CD4-positive, CD25-positive, alpha-beta regulatory T cell (primary cell): ENCODE measurements around the gene TTC4. TPM values are rescaled to one million over a fixed set of nuclear protein-coding genes. Genes with fewer than 3 reads are reported as not detected.

ENCODE experiments used
- ATAC-seq, 2 donors: fragments of 150-1000 bp; cut with Tn5 transposase; one replicate each; pipeline ENCODE4 v1.10.0; 2021; ENCODE audit warnings: low read depth in 2 of 2, moderate number of reproducible peaks in 2 of 2, moderate library complexity in 1 of 2
- DNase-seq, 3 donors: peaks; one replicate each; pipeline versions ENCODE4 v3.0.0 to v3.0.0-alpha.2; 2012 to 2022; ENCODE audit warnings: mixed read lengths in 1 of 3
- H3K27ac ChIP-seq: one replicate; pipeline ENCODE4 v1.7.0; 2013; ENCODE audit warnings: mild to moderate bottlenecking, low read length; ENCODE audit not compliant: insufficient read depth, poor library complexity, severe bottlenecking
- H3K27me3 ChIP-seq: one replicate; pipeline ENCODE4 v1.7.0; 2013; ENCODE audit warnings: low read length; ENCODE audit not compliant: control insufficient read depth, insufficient read depth
- H3K36me3 ChIP-seq: one replicate; pipeline ENCODE4 v1.7.0; 2013; ENCODE audit warnings: mild to moderate bottlenecking, low read length, moderate library complexity; ENCODE audit not compliant: control insufficient read depth, insufficient read depth
- H3K4me1 ChIP-seq: 2 replicates; pipeline ENCODE4 v1.7.0; 2013; ENCODE audit warnings: mild to moderate bottlenecking, low read length; ENCODE audit not compliant: insufficient read depth, control insufficient read depth, poor library complexity, severe bottlenecking
- H3K4me3 ChIP-seq: one replicate; pipeline ENCODE4 v1.7.0; 2013; ENCODE audit warnings: low read depth, mild to moderate bottlenecking, low read length, moderate library complexity
- H3K9me3 ChIP-seq, 2 experiments: 1 replicate in 1 of 2; 2 replicates in 1 of 2; pipeline ENCODE4 v1.7.0; 2013; ENCODE audit warnings: low read length in 2 of 2, mild to moderate bottlenecking in 1 of 2, moderate library complexity in 1 of 2; ENCODE audit not compliant: control insufficient read depth in 2 of 2
- H3K27ac Mint-ChIP-seq, 3 donors: one replicate each; pipeline ENCODE4 v1.8.0; 2020 to 2022; ENCODE audit warnings: mild to moderate bottlenecking in 3 of 3, mixed read lengths in 3 of 3, moderate library complexity in 2 of 3
- H3K27me3 Mint-ChIP-seq: one replicate; pipeline ENCODE4 v1.8.0; 2022; ENCODE audit warnings: mild to moderate bottlenecking, mixed read lengths
- H3K36me3 Mint-ChIP-seq: one replicate; pipeline ENCODE4 v1.8.0; 2020; ENCODE audit warnings: mixed read lengths
- H3K4me1 Mint-ChIP-seq, 4 donors: one replicate each; pipeline ENCODE4 v1.8.0; 2020 to 2022; ENCODE audit warnings: mixed read lengths in 4 of 4, mild to moderate bottlenecking in 1 of 4
- H3K4me3 Mint-ChIP-seq, 4 donors: one replicate each; pipeline ENCODE4 v1.8.0; 2020 to 2022; ENCODE audit warnings: mild to moderate bottlenecking in 4 of 4, mixed read lengths in 4 of 4, moderate library complexity in 3 of 4
- H3K9me3 Mint-ChIP-seq, 7 donors: one replicate each; pipeline ENCODE4 v1.8.0; 2020 to 2022; ENCODE audit warnings: mixed read lengths in 7 of 7, mild to moderate bottlenecking in 3 of 7, moderate library complexity in 2 of 7
- polyA plus RNA-seq, 4 donors: library from polyadenylated mRNA; unstranded; fragments of 300-500 nt; fragmentation: Illumina TruSeq; gene quantifications; one replicate each; pipeline ENCODE4 v1.2.3, GENCODE V29; 2021
- total RNA-seq: library from RNA; stranded (reverse); gene quantifications from one replicate; pipeline ENCODE4 v1.2.3, GENCODE V29; 2022

Gene TTC4
- total and polyA plus RNA-seq, 5 donors from 2014 or later, result 7.7 to 27.1 (median 20.9) TPM

DNA sequence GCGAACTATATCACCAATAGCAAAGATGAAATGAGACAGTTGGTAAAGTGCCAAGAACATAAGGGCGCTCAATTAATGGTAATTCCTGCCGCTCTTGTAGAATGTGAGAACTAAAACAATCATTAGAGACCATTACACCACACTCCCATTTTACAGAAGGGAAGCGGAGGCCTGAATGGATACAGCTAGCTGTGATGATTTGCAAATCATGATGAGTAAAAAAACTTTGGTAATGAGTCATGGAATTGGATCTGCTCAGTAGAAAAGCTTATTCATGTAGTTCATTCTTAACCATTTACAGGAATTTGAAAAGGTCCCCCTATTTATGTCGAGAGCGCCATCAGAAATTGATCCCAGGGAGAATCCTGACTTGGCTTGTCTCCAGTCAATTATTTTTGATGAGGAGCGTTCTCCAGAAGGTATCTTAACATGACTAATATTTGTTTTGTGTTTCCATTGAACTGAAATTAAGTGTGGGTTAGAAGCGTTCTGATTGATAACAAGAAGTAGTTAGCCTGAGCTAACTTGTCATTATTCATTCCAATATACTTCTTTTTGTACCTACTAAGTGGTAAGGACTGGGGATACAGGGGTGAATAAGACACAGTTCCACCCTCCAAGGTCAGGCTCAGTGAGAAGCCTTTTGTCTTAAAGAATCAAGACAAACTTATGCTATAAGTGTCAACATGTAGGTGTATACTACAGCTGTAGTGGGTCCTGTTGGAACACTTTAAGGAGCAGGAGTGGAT is 812 bp downstream of the TTC4 start:
- Mint-ChIP-seq H3K4me1 (peaks cover 24 to 38% (median 29%) of the 10 kb centered on the region in 4 donors), H3K4me3 (peak overlapping the region; percentile 79 to 96 (median 90)), H3K27me3 (no peaks in the 10 kb centered on the region), H3K9me3 (no peaks in the 10 kb centered on the region), H3K36me3 (peaks cover 14% of the 10 kb centered on the region), H3K27ac (peak overlapping the region; percentile 73 to 89 (median 84))
- peaks cover 34% of the 10 kb centered on the region for H3K36me3 ChIP-seq
- DNase-seq (peak in 1 of 3 donors; percentile 0), ATAC-seq (no peak)
- H3K4me1 ChIP-seq, result peaks cover 17% of the 10 kb centered on the region
- H3K27ac ChIP-seq, result peak overlapping the region; percentile 72
- H3K27me3 ChIP-seq, result no peaks in the 10 kb centered on the region
- H3K4me3 ChIP-seq, result peak overlapping the region; percentile 88
- H3K9me3 ChIP-seq, result no peaks in the 10 kb centered on the region

DNA sequence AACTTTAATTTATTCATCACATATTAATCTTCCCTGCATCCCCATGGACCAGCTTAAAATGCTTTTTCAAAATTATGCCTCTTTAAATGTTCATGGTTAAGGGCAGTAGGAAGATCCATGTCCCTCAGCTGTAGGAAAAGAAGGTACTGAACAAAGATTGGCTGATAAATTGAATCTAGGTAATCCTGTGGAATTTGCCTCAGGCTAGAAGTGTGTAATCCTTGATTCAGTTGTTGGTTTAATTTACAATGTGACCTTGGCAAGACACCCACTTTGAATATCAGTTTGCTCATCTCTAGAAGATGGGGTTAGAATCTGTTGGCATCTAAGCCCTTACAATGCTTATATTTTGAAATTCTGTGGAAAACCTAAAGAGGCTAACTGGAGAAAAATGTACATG is 6.1 kb downstream of the TTC4 start:
- peaks cover 4% of the 10 kb centered on the region for H3K4me1 ChIP-seq
- no peak for DNase-seq
- Mint-ChIP-seq H3K27me3 (no peaks in the 10 kb centered on the region), H3K4me1 (peaks cover 18 to 24% (median 21%) of the 10 kb centered on the region in 4 donors), H3K36me3 (peaks cover 56% of the 10 kb centered on the region), H3K9me3 (peaks cover 0 to 4% (median 0%) of the 10 kb centered on the region in 7 donors), H3K27ac (peak overlapping the region in 1 of 3 donors; percentile 34), H3K4me3 (no peak overlapping the region)
- no peaks in the 10 kb centered on the region for H3K27me3 ChIP-seq
- ATAC-seq, result no peak
- H3K9me3 ChIP-seq, result peaks cover 0 to 2% of the 10 kb centered on the region in 2 experiments
- H3K36me3 ChIP-seq, result peaks cover 82% of the 10 kb centered on the region
- H3K4me3 ChIP-seq, result no peak overlapping the region
- H3K27ac ChIP-seq, result no peak overlapping the region

DNA sequence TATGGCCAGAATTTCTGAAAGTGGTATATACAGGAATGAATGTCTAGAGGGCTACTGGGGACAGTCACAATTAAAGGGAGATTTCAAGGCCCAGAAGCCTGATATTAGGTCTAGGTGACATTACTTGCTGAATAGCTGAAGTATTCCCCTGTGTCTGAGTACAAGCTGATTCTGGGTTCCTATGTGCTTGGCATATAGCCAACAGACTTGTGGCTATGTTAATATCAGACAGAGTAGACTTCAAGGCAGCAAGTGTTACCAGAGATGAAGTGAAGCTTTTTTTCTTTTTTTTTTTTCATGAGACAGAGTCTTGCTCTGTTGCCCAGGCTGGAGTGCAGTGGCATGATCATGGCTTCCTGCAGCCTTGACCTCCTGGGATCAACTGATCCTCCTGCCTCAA is 8.3 kb downstream of the TTC4 start:
- DNase-seq (no peak), ATAC-seq (no peak)
- H3K36me3 ChIP-seq, result peaks cover 91% of the 10 kb centered on the region
- H3K9me3 Mint-ChIP-seq, result peaks cover 0 to 4% (median 0%) of the 10 kb centered on the region in 7 donors
- H3K4me3 Mint-ChIP-seq, result no peak overlapping the region
- H3K9me3 ChIP-seq, result peaks cover 0 to 2% of the 10 kb centered on the region in 2 experiments
- H3K27me3 Mint-ChIP-seq, result no peaks in the 10 kb centered on the region
- no peak overlapping the region for H3K27ac ChIP-seq
- H3K4me1 ChIP-seq, result no peaks in the 10 kb centered on the region
- H3K4me1 Mint-ChIP-seq, result peaks cover 5 to 16% (median 12%) of the 10 kb centered on the region in 4 donors
- no peak overlapping the region for H3K27ac Mint-ChIP-seq
- H3K36me3 Mint-ChIP-seq, result peaks cover 63% of the 10 kb centered on the region
- H3K4me3 ChIP-seq, result no peak overlapping the region
- H3K27me3 ChIP-seq, result no peaks in the 10 kb centered on the region

DNA sequence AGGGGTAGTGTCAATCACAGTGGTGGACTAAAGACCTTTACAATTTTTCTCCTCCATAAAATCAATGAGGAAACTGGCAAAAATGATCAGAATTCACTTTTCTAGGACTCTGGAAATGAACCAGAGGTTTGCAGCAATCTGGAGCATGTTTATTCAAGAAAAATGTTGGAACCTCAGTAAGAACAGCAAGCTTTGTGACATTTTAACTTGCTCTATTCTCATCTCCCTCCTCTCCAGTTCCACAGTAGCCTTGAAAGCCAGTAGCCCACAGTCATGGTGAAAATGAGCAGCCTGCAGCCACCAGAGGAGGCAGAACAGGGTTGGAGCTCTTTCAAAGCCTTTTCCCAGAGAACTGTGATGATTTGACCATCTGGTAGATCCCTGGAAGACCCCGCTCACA is 9.1 kb downstream of the TTC4 start:
- Mint-ChIP-seq H3K27ac (no peak overlapping the region), H3K27me3 (no peaks in the 10 kb centered on the region), H3K4me3 (no peak overlapping the region), H3K9me3 (peaks cover 0 to 4% (median 0%) of the 10 kb centered on the region in 7 donors), H3K4me1 (peaks cover 0 to 10% (median 8%) of the 10 kb centered on the region in 4 donors), H3K36me3 (peaks cover 69% of the 10 kb centered on the region)
- H3K36me3 ChIP-seq, result peaks cover 91% of the 10 kb centered on the region
- peaks cover 0 to 2% of the 10 kb centered on the region in 2 experiments for H3K9me3 ChIP-seq
- ATAC-seq (no peak), DNase-seq (no peak)
- no peaks in the 10 kb centered on the region for H3K4me1 ChIP-seq
- no peak overlapping the region for H3K4me3 ChIP-seq
- H3K27me3 ChIP-seq, result no peaks in the 10 kb centered on the region
- H3K27ac ChIP-seq, result no peak overlapping the region

DNA sequence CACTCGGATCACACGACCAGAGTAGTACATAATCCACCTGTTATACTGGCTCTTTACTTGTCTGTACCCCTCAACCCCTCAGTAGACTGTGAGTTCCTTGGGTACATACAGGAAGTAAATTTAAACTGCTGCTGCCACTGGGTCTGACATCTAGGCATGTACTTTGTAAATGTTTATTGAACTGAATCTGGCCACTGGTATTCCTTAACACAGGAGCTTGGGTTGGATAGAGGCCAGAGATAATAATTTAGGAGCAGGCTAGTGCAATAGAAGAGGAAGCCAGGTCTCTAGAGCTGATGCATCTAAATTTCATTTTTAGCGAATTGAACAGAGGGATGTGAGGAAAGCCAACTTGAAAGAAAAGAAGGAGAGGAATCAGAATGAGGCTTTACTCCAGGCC is 12.4 kb downstream of the TTC4 start:
- H3K27me3 ChIP-seq, result no peaks in the 10 kb centered on the region
- Mint-ChIP-seq H3K27ac (peak overlapping the region in 1 of 3 donors; percentile 23), H3K27me3 (no peaks in the 10 kb centered on the region), H3K9me3 (peaks cover 0 to 4% (median 0%) of the 10 kb centered on the region in 7 donors), H3K4me1 (peaks cover 0 to 10% (median 2%) of the 10 kb centered on the region in 4 donors), H3K36me3 (peaks cover 68% of the 10 kb centered on the region), H3K4me3 (no peak overlapping the region)
- no peak overlapping the region for H3K4me3 ChIP-seq
- H3K4me1 ChIP-seq, result no peaks in the 10 kb centered on the region
- peaks cover 0 to 2% of the 10 kb centered on the region in 2 experiments for H3K9me3 ChIP-seq
- no peak overlapping the region for H3K27ac ChIP-seq
- H3K36me3 ChIP-seq, result peaks cover 88% of the 10 kb centered on the region
- no peak for ATAC-seq
- no peak for DNase-seq

DNA sequence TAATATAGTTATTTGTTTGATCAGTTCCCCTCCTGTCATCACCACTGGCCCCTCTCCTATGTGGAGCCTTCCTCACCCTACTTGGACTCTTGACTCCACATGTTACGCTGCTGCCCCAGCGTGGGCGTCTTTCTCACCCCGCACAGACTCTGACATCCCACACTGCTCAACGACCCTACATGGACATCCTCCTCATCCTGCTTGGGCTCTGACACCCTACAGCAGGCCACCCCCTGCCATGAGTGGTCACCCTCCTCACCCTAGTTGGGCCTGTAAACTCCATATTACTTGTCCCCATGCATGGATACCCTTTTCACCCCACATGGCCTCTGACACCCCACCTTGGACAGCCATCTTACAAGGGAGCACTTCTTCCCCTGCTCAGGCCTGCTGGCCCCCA is 21.0 kb downstream of the TTC4 start:
- Mint-ChIP-seq H3K27me3 (no peaks in the 10 kb centered on the region), H3K27ac (peak overlapping the region in 1 of 3 donors; percentile 33), H3K9me3 (no peaks in the 10 kb centered on the region), H3K4me1 (peaks cover 0 to 12% (median 5%) of the 10 kb centered on the region in 4 donors), H3K36me3 (peaks cover 54% of the 10 kb centered on the region), H3K4me3 (no peak overlapping the region)
- H3K27ac ChIP-seq, result no peak overlapping the region
- no peaks in the 10 kb centered on the region for H3K27me3 ChIP-seq
- H3K4me3 ChIP-seq, result no peak overlapping the region
- DNase-seq (no peak), ATAC-seq (no peak)
- no peaks in the 10 kb centered on the region for H3K9me3 ChIP-seq
- no peaks in the 10 kb centered on the region for H3K4me1 ChIP-seq
- peaks cover 71% of the 10 kb centered on the region for H3K36me3 ChIP-seq

DNA sequence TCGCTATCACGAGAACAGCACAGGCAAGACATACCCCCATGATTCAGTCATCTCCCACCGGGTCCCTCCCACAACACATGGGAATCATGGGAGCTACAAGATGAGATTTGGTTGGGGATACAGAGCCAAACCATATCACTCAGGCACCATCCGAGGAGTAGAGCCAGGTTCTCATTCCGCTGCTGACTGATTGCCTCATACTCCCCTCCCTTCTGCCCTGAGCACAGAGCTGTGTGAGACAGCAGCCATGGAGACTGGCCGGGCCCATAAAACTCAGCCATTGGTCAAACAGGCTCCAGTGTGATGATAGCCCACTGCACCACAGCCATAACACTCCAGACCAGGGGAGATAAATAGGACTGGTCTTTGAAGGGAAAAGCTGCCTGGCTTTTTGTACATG is 22.6 kb downstream of the TTC4 start:
- Histone ChIP-seq H3K27ac (no peak overlapping the region), H3K27me3 (no peaks in the 10 kb centered on the region), H3K36me3 (peaks cover 75% of the 10 kb centered on the region), H3K4me3 (no peak overlapping the region), H3K9me3 (no peaks in the 10 kb centered on the region), H3K4me1 (no peaks in the 10 kb centered on the region)
- Mint-ChIP-seq H3K27ac (no peak overlapping the region), H3K9me3 (no peaks in the 10 kb centered on the region), H3K27me3 (no peaks in the 10 kb centered on the region), H3K36me3 (peaks cover 59% of the 10 kb centered on the region), H3K4me3 (no peak overlapping the region), H3K4me1 (peaks cover 0 to 12% (median 5%) of the 10 kb centered on the region in 4 donors)
- ATAC-seq (no peak), DNase-seq (no peak)

DNA sequence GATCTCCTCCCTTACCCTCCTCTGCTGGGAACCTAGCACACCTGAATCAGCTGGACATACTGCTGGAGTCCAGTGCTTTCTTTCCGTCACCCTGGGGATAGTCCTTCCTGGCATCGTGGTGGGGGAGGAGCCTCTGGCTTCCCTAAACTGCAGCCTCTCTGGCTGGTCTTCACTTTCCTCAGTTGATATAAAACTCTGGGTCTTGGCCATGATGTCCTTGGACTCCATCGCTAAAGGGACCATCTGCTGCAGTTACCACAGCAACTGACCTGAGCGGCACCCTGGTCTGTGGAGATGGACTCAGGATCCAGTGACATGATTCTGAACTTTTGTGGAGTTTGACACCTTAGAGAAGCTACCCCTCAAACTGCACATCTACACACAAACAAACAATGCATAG is 25.9 kb downstream of the TTC4 start:
- no peak for ATAC-seq
- Histone ChIP-seq H3K36me3 (peaks cover 70% of the 10 kb centered on the region), H3K9me3 (no peaks in the 10 kb centered on the region), H3K27ac (no peak overlapping the region), H3K4me3 (no peak overlapping the region), H3K27me3 (no peaks in the 10 kb centered on the region), H3K4me1 (no peaks in the 10 kb centered on the region)
- peaks cover 0 to 7% (median 3%) of the 10 kb centered on the region in 4 donors for H3K4me1 Mint-ChIP-seq
- H3K9me3 Mint-ChIP-seq, result no peaks in the 10 kb centered on the region
- no peak for DNase-seq
- no peaks in the 10 kb centered on the region for H3K27me3 Mint-ChIP-seq
- H3K36me3 Mint-ChIP-seq, result peaks cover 46% of the 10 kb centered on the region
- no peak overlapping the region for H3K27ac Mint-ChIP-seq
- no peak overlapping the region for H3K4me3 Mint-ChIP-seq
